ENCODE data around the gene TTC36. TPM values are rescaled to one million over a fixed set of nuclear protein-coding genes. Genes with fewer than 3 reads are reported as not detected.

The TTC36 gene
- total RNA-seq, 1 experiment from 2014 or later, result 1.6 TPM

DNA sequence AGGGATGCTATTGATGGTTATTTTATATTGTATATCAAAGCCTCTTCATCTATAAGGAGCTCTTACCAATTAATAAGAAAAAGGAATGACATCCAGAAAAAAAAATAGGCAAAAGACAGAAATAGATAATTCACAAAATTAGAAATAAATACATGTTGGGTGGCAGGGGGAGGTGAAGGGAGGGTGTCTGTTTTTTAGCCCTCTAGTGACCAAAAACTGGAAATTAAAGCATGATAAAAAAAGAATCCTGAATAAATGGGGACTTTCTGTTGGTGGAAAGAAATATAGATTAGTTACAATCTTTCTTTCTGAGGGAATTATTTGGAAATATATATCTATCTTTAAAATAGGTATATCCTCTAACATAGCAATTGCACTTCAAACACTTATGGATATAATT, 42.0 kb upstream of the TTC36 start:
- Histone ChIP-seq H3K23ac (ENCODE audit: insufficient read length, low read depth, low read length) (no peak overlapping the region), H2BK120ac (ENCODE audit: low read depth, low read length, poor library complexity, severe bottlenecking) (no peak overlapping the region), H4K8ac (replicated peaks; ENCODE audit: insufficient read length, low read depth, low read length) (no peak overlapping the region), H3K27me3 (ENCODE audit: insufficient read depth, low read length) (no peaks in the 10 kb centered on the region), H2BK5ac (ENCODE audit: insufficient read length, low read length) (no peak overlapping the region), H3K56ac (ENCODE audit: insufficient read length, low read depth, low read length) (no peak overlapping the region), H3K9me3 (ENCODE audit: control insufficient read depth, low read depth, low read length) (no peaks in the 10 kb centered on the region), H3K9ac (ENCODE audit: extremely low read depth, insufficient read length, low read length) (no peak overlapping the region), H3K4me2 (ENCODE audit: insufficient read depth, insufficient read length, low read length) (no peak overlapping the region), H3K23me2 (ENCODE audit: insufficient read length, low read depth, low read length, poor library complexity, severe bottlenecking) (no peaks in the 10 kb centered on the region), H2BK20ac (ENCODE audit: low read depth, low read length, poor library complexity, severe bottlenecking) (no peak overlapping the region), H3K27ac (ENCODE audit: insufficient read length, low read depth, low read length) (no peak overlapping the region), H4K91ac (ENCODE audit: insufficient read length, low read depth, low read length) (no peak overlapping the region), H2BK15ac (ENCODE audit: low read depth, low read length) (no peak overlapping the region), H3T11ph (ENCODE audit: low read length) (no peak overlapping the region), H3K79me1 (ENCODE audit: insufficient read depth, low read depth, low read length, poor library complexity, severe bottlenecking) (no peaks in the 10 kb centered on the region), H3K79me2 (ENCODE audit: insufficient read depth, low read length) (no peaks in the 10 kb centered on the region), H3K18ac (ENCODE audit: insufficient read length, low read depth, low read length) (no peak overlapping the region), H3K14ac (ENCODE audit: insufficient read depth, low read length) (no peak overlapping the region), H3K4me1 (ENCODE audit: insufficient read depth, low read length) (no peaks in the 10 kb centered on the region), H2AFZ (ENCODE audit: low read length) (no peak overlapping the region), H4K5ac (ENCODE audit: insufficient read length, low read depth, low read length) (no peak overlapping the region), H2BK12ac (ENCODE audit: insufficient read length, low read depth, low read length) (no peak overlapping the region), H4K20me1 (ENCODE audit: control insufficient read depth, insufficient read depth, insufficient read length) (no peaks in the 10 kb centered on the region), H2AK5ac (ENCODE audit: insufficient read length, low read length) (no peak overlapping the region), H3K4ac (ENCODE audit: low read depth, low read length) (no peak overlapping the region)
- H3K4me3 Mint-ChIP-seq, result no peak overlapping the region
- H3K27me3 Mint-ChIP-seq (ENCODE audit: low read depth), result no peaks in the 10 kb centered on the region
- H3K27ac Mint-ChIP-seq, result no peak overlapping the region
- peaks cover 30 to 75% (median 74%) of the 10 kb centered on the region in 3 experiments for H3K36me3 Mint-ChIP-seq (ENCODE audit: insufficient read depth in 1 of 3, low read depth in 3 of 3)
- H3K4me1 Mint-ChIP-seq, result no peaks in the 10 kb centered on the region
- TF ChIP-seq, protein P1, sequence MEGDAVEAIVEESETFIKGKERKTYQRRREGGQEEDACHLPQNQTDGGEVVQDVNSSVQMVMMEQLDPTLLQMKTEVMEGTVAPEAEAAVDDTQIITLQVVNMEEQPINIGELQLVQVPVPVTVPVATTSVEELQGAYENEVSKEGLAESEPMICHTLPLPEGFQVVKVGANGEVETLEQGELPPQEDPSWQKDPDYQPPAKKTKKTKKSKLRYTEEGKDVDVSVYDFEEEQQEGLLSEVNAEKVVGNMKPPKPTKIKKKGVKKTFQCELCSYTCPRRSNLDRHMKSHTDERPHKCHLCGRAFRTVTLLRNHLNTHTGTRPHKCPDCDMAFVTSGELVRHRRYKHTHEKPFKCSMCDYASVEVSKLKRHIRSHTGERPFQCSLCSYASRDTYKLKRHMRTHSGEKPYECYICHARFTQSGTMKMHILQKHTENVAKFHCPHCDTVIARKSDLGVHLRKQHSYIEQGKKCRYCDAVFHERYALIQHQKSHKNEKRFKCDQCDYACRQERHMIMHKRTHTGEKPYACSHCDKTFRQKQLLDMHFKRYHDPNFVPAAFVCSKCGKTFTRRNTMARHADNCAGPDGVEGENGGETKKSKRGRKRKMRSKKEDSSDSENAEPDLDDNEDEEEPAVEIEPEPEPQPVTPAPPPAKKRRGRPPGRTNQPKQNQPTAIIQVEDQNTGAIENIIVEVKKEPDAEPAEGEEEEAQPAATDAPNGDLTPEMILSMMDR (conservative IDR thresholded peaks at IDR 0.05), result no peak; the same call in 2 of the 3 replicates
- H3K9me3 Mint-ChIP-seq, result no peaks in the 10 kb centered on the region
- DNase-seq, result no peak
